Mesenchymal stem cell (in vitro differentiated cells and primary cell): Measurements from ENCODE around the gene PPP1R9A.

Source experiments
- DNase-seq: peaks from one replicate; pipeline ENCODE4 v3.0.0-alpha.2; 2013
- H2AFZ ChIP-seq: one replicate; pipeline ENCODE4 v1.6.1; 2013; ENCODE audit warnings: low read depth, mild to moderate bottlenecking, control low read depth, inconsistent platforms, low read length, moderate library complexity
- H2AK5ac ChIP-seq: 2 replicates; pipeline ENCODE4 v1.6.1; 2013; ENCODE audit warnings: low read length, moderate library complexity, mild to moderate bottlenecking, inconsistent platforms; ENCODE audit not compliant: severe bottlenecking
- H2BK120ac ChIP-seq: one replicate; pipeline ENCODE4 v1.6.1; 2013; ENCODE audit warnings: low read depth, mild to moderate bottlenecking, inconsistent platforms, low read length, moderate library complexity
- H2BK12ac ChIP-seq, 2 experiments: one replicate each; pipeline ENCODE4 v1.6.1; 2013; ENCODE audit warnings: inconsistent platforms in 2 of 2, low read length in 2 of 2, mild to moderate bottlenecking in 2 of 2, moderate library complexity in 2 of 2, control low read depth in 1 of 2
- H2BK15ac ChIP-seq: one replicate; pipeline ENCODE4 v1.6.1; 2013; ENCODE audit warnings: mild to moderate bottlenecking, low read depth, inconsistent platforms; ENCODE audit not compliant: poor library complexity, severe bottlenecking
- H2BK5ac ChIP-seq: 2 replicates; pipeline ENCODE4 v1.6.1; 2013; ENCODE audit warnings: low read depth, mild to moderate bottlenecking, low read length, control low read depth, inconsistent platforms; ENCODE audit not compliant: poor library complexity, severe bottlenecking
- H3K14ac ChIP-seq, 2 experiments: one replicate each; pipeline ENCODE4 v1.6.1; 2013; ENCODE audit warnings: inconsistent platforms in 2 of 2, low read length in 2 of 2, control low read depth in 1 of 2, mild to moderate bottlenecking in 1 of 2, moderate library complexity in 1 of 2
- H3K18ac ChIP-seq, 2 experiments: one replicate each; pipeline ENCODE4 v1.6.1; 2013; ENCODE audit warnings: inconsistent platforms in 2 of 2, low read length in 2 of 2, control low read depth in 1 of 2, low read depth in 1 of 2, mild to moderate bottlenecking in 1 of 2
- H3K23ac ChIP-seq, 2 experiments: one replicate each; pipeline ENCODE4 v1.6.1; 2013; ENCODE audit warnings: inconsistent platforms in 2 of 2, low read length in 2 of 2, mild to moderate bottlenecking in 2 of 2, moderate library complexity in 2 of 2, control low read depth in 1 of 2
- H3K27ac ChIP-seq: 2 replicates; pipeline ENCODE4 v1.5.1; 2013; ENCODE audit warnings: mild to moderate bottlenecking, moderate library complexity, low read length, control low read depth, inconsistent platforms; ENCODE audit not compliant: poor library complexity, severe bottlenecking
- H3K27me3 ChIP-seq, 2 experiments: 2 replicates each; pipeline versions ENCODE4 v1.6.1 to v1.7.0; 2013; ENCODE audit warnings: low read length in 2 of 2, mild to moderate bottlenecking in 2 of 2, moderate library complexity in 2 of 2, control low read depth in 1 of 2, inconsistent platforms in 1 of 2; ENCODE audit not compliant: control insufficient read depth in 1 of 2, insufficient read depth in 1 of 2
- H3K36me3 ChIP-seq, 2 experiments: 2 replicates each; pipeline versions ENCODE4 v1.6.1 to v1.7.0; 2013; ENCODE audit warnings: low read length in 2 of 2, control low read depth in 1 of 2, inconsistent platforms in 1 of 2, low read depth in 1 of 2, mild to moderate bottlenecking in 1 of 2; ENCODE audit not compliant: insufficient read depth in 2 of 2, control insufficient read depth in 1 of 2
- H3K4ac ChIP-seq, 2 experiments: one replicate each; pipeline ENCODE4 v1.6.1; 2013; ENCODE audit warnings: inconsistent platforms in 2 of 2, low read length in 2 of 2, mild to moderate bottlenecking in 2 of 2, moderate library complexity in 2 of 2, control low read depth in 1 of 2, low read depth in 1 of 2
- H3K4me1 ChIP-seq: 2 replicates; pipeline ENCODE4 v1.6.1; 2013; ENCODE audit warnings: low read depth, low read length, control low read depth; ENCODE audit not compliant: control insufficient read depth, insufficient read depth
- H3K4me2 ChIP-seq: 2 replicates; pipeline ENCODE4 v1.6.1; 2013; ENCODE audit warnings: low read length, mild to moderate bottlenecking, inconsistent platforms; ENCODE audit not compliant: poor library complexity, severe bottlenecking
- H3K4me3 ChIP-seq, 2 experiments: 2 replicates each; pipeline versions ENCODE4 v1.5.1 to v1.7.0; 2013; ENCODE audit warnings: low read length in 2 of 2, mild to moderate bottlenecking in 2 of 2, control low read depth in 1 of 2, low read depth in 1 of 2; ENCODE audit not compliant: insufficient read depth in 1 of 2
- H3K79me1 ChIP-seq: replicated peaks from 2 replicates; pipeline ENCODE4 v1.6.1; 2013; ENCODE audit warnings: mild to moderate bottlenecking, control low read depth, low read length, inconsistent platforms; ENCODE audit not compliant: poor library complexity, severe bottlenecking
- H3K9ac ChIP-seq: 2 replicates; pipeline ENCODE4 v1.7.0; 2013; ENCODE audit warnings: mild to moderate bottlenecking, low read length, moderate library complexity
- H3K9me3 ChIP-seq: 2 replicates; pipeline ENCODE4 v1.7.0; 2013; ENCODE audit warnings: mild to moderate bottlenecking, low read length; ENCODE audit not compliant: control insufficient read depth
- H4K8ac ChIP-seq: one replicate; pipeline ENCODE4 v1.6.1; 2013; ENCODE audit warnings: inconsistent platforms, mild to moderate bottlenecking, low read length, moderate library complexity
- H4K91ac ChIP-seq: one replicate; pipeline ENCODE4 v1.6.1; 2013; ENCODE audit warnings: mild to moderate bottlenecking, low read length, inconsistent platforms
- WGBS: methylation state at CpG from one replicate; pipeline ENCODE4 v1.1.7; 2013; ENCODE audit warnings: mixed read lengths; 5-methylcytosine and 5-hydroxymethylcytosine counted together

The PPP1R9A gene

DNA sequence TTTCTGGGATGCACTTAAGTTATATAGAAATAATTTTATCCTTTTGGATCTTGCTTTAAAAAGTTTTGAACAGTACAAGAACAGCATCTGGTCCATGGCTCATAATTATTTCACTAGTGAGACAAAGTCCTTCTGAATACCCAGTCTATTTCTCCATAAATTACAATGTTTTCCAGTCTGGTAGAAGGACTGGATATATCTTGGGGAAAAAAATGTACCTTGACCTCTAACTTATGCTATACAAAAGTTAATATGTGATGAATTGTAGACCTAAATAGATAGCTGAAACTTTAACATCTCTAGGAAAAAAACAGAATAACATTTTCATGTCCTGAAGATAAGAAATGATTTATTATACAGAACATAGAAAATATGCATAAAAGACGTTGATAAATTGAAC, 88.5 kb downstream of the PPP1R9A start:
- H3K14ac ChIP-seq, result no peak overlapping the region
- DNase-seq, result no peak
- H3K4me2 ChIP-seq, result no peak overlapping the region
- no peaks in the 10 kb centered on the region for H3K36me3 ChIP-seq
- no peaks in the 10 kb centered on the region for H3K27me3 ChIP-seq
- H3K4ac ChIP-seq, result no peak overlapping the region
- no peak overlapping the region for H2BK120ac ChIP-seq
- no peaks in the 10 kb centered on the region for H3K4me1 ChIP-seq
- H2AK5ac ChIP-seq, result no peak overlapping the region
- no peak overlapping the region for H4K91ac ChIP-seq
- no peak overlapping the region for H3K4me3 ChIP-seq
- no peak overlapping the region for H3K27ac ChIP-seq
- H3K79me1 ChIP-seq, result peaks cover 7% of the 10 kb centered on the region
- H4K8ac ChIP-seq, result no peak overlapping the region
- H3K9ac ChIP-seq, result no peak overlapping the region
- H2AFZ ChIP-seq, result no peak overlapping the region
- H3K9me3 ChIP-seq, result no peaks in the 10 kb centered on the region
- no peak overlapping the region for H2BK12ac ChIP-seq
- H2BK15ac ChIP-seq, result no peak overlapping the region
- WGBS, result no CpG with 5 or more reads among the region's 1 CpG
- H3K18ac ChIP-seq, result no peak overlapping the region
- no peak overlapping the region for H2BK5ac ChIP-seq
- H3K23ac ChIP-seq, result no peak overlapping the region

DNA sequence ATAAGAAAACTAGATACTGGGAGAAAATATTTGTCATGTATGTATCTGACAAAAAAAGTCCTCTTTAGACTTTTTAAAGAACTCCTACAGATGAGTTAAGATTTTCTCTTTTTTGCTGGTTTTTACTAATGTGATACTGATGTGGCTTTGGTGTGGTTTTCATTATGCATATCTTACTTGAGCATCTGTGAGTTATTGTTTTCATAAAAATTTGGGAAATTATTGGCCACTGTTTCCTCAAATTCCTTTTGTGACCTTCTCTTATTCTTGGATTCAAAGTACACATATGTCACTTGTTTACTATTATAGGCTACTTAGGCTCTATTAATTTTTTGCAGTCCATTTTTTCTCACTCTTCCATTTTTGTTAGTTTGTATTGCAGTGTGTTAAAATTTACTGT, 89.0 kb downstream of the PPP1R9A start:
- no peak overlapping the region for H3K14ac ChIP-seq
- no peaks in the 10 kb centered on the region for H3K36me3 ChIP-seq
- H2BK5ac ChIP-seq, result no peak overlapping the region
- no peaks in the 10 kb centered on the region for H3K4me1 ChIP-seq
- no peak overlapping the region for H3K18ac ChIP-seq
- H2BK15ac ChIP-seq, result no peak overlapping the region
- H3K27me3 ChIP-seq, result no peaks in the 10 kb centered on the region
- no peak overlapping the region for H2AFZ ChIP-seq
- H4K8ac ChIP-seq, result no peak overlapping the region
- no peak overlapping the region for H4K91ac ChIP-seq
- H3K27ac ChIP-seq, result no peak overlapping the region
- no peak overlapping the region for H3K23ac ChIP-seq
- no peak overlapping the region for H2BK12ac ChIP-seq
- H3K4ac ChIP-seq, result no peak overlapping the region
- no peak overlapping the region for H2AK5ac ChIP-seq
- H3K9ac ChIP-seq, result no peak overlapping the region
- no peak for DNase-seq
- no peak overlapping the region for H3K4me2 ChIP-seq
- H3K79me1 ChIP-seq, result peaks cover 7% of the 10 kb centered on the region
- no peak overlapping the region for H2BK120ac ChIP-seq
- no peaks in the 10 kb centered on the region for H3K9me3 ChIP-seq
- H3K4me3 ChIP-seq, result no peak overlapping the region

DNA sequence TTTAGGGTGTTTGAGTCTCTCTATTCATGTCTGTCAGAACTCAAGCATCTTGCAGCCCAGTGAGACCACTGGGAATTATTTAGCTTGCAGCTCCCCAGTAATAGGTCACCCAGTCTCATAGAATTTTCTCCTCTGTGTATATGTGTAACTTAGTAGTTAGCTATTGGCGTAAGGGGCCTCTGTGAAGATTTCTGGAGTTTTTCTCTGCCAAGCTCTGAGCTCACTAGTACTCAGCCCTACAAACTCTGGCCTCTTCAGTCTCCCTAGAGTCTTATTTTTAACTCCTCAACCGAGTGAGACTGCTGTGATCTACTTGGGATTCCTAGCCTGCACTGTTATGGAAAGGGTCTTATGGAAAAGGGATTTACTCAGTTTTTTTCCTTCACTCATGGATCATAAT, 90.2 kb downstream of the PPP1R9A start:
- Histone ChIP-seq H3K27ac (peak overlapping the region; percentile 24), H3K4ac (no peak overlapping the region), H3K4me2 (no peak overlapping the region), H3K79me1 (peaks cover 6% of the 10 kb centered on the region), H2BK5ac (no peak overlapping the region), H2AFZ (no peak overlapping the region), H2AK5ac (no peak overlapping the region), H3K18ac (no peak overlapping the region), H2BK12ac (no peak overlapping the region), H4K91ac (no peak overlapping the region), H3K9ac (no peak overlapping the region), H3K23ac (no peak overlapping the region), H3K14ac (no peak overlapping the region), H3K9me3 (no peaks in the 10 kb centered on the region), H2BK120ac (no peak overlapping the region), H3K4me3 (no peak overlapping the region), H3K4me1 (no peaks in the 10 kb centered on the region), H4K8ac (no peak overlapping the region), H3K36me3 (no peaks in the 10 kb centered on the region), H3K27me3 (no peaks in the 10 kb centered on the region), H2BK15ac (no peak overlapping the region)
- 100% methylated on average over 1 of the region's 2 CpGs for WGBS
- no peak for DNase-seq

DNA sequence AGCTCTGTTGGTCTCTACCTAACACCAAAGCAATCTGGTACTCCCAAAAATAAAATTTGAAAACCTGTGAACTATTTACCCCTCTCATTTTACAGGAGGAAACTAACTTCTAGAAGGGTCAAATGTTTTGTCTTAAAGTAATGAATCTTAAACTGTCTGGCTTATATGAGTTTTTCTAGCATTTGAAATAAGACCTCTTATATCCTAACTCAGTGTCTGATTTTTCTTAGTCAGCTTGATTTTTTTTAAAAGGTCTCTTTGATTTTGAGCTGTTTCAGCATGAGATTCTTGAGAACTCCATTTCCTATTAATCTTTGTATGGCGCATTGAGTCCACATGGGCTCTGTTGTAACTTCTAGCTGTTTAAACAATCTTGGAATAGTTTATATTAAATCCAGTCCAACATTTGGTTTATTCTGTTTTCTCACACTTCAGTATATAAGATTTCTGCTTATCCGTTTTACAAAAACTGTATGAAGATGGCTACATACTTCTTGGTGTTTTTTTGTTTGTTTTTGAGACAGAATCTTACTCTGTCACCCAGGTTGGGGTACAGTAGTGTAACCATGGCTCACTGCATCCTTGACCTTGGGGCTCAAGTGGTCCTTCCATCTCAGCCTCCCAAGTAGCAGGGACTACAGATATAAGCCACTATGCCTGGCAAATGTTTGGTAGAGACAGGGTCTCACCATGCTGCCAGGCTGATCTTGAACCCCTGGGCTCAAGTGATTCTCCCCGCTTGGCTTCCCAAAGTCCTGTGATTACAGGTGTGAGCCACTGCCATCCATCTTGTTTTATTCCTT, 91.1 kb downstream of the PPP1R9A start:
- Histone ChIP-seq H3K9me3 (no peaks in the 10 kb centered on the region), H3K4me1 (no peaks in the 10 kb centered on the region), H2BK5ac (no peak overlapping the region), H3K23ac (no peak overlapping the region), H4K91ac (no peak overlapping the region), H3K14ac (no peak overlapping the region), H2AK5ac (peak overlapping the region; percentile 10), H3K27ac (no peak overlapping the region), H2BK120ac (no peak overlapping the region), H3K79me1 (peaks cover 6% of the 10 kb centered on the region), H3K27me3 (no peaks in the 10 kb centered on the region), H3K4me2 (no peak overlapping the region), H3K4me3 (no peak overlapping the region), H2BK12ac (no peak overlapping the region), H3K4ac (no peak overlapping the region), H3K18ac (no peak overlapping the region), H2AFZ (no peak overlapping the region), H2BK15ac (no peak overlapping the region), H3K9ac (no peak overlapping the region), H4K8ac (no peak overlapping the region), H3K36me3 (no peaks in the 10 kb centered on the region)
- no peak for DNase-seq
- 100% methylated on average over 1 of the region's 3 CpGs for WGBS
